GM21723 (cell line): ENCODE results near the gene PREP.
"Not testable (repeated sequence)": the region's sequence is repeated elsewhere in the genome, so short reads cannot be mapped to it uniquely, and the experiment has no call there.

Experiments used
- ATAC-seq: cut with Tn5 transposase; IDR thresholded peaks from one replicate; pipeline ENCODE4 v1.9.1; 2021; ENCODE audit warnings: mild to moderate bottlenecking, moderate library complexity; ENCODE audit not compliant: unreplicated experiment

Gene PREP

GRCh38 chr6:105402939-105403935 is at the start of gene PREP:
PREP (minus strand) TSS chr6:105403082; CDS start chr6:105402891, 191 bp downstream.
- ATAC-seq: peak; percentile 95

GRCh38 chr6:105452376-105452775 is 49.5 kb upstream of the PREP start:
- no peak for ATAC-seq

- ATAC-seq: no peak
These were observed 47.0 kb upstream of the PREP start for GRCh38 chr6:105449756-105450390.

- no peak for ATAC-seq
These were observed 42.6 kb upstream of the PREP start for GRCh38 chr6:105445481-105445880.

GRCh38 chr6:105443941-105444340 is 41.1 kb upstream of the PREP start:
- no peak for ATAC-seq

- ATAC-seq: no peak
These were observed 39.5 kb upstream of the PREP start for GRCh38 chr6:105442369-105442768.

GRCh38 chr6:105437236-105437635 is 34.4 kb upstream of the PREP start:
- no peak for ATAC-seq

- ATAC-seq: no peak
These were observed 30.8 kb upstream of the PREP start for GRCh38 chr6:105433723-105434122.

GRCh38 chr6:105432797-105433196 is 29.9 kb upstream of the PREP start:
- no peak for ATAC-seq

- ATAC-seq: no peak
These were observed 28.3 kb upstream of the PREP start for GRCh38 chr6:105431226-105431625.

- ATAC-seq: no peak
These were observed 27.8 kb upstream of the PREP start for GRCh38 chr6:105430685-105431084.

GRCh38 chr6:105429676-105430075 is 26.8 kb upstream of the PREP start:
- no peak for ATAC-seq

GRCh38 chr6:105428342-105428957 is 25.6 kb upstream of the PREP start:
- ATAC-seq: no peak

- peak; percentile 87 for ATAC-seq
These were observed 21.4 kb upstream of the PREP start for GRCh38 chr6:105424175-105424783.

GRCh38 chr6:105416971-105417370 is 14.1 kb upstream of the PREP start:
- ATAC-seq: not testable (repeated sequence)

GRCh38 chr6:105409734-105410133 is 6.9 kb upstream of the PREP start:
- ATAC-seq: no peak

- ATAC-seq: peak; percentile 49
These were observed 568 bp downstream of the PREP start for GRCh38 chr6:105402090-105402938.

- no peak for ATAC-seq
These were observed 1.4 kb downstream of the PREP start for GRCh38 chr6:105401247-105402089.

GRCh38 chr6:105400501-105400900 is 2.4 kb downstream of the PREP start:
- ATAC-seq: no peak
